ENCODE results near the gene C19orf38.

GRCh38 chr19:10815007-10815536 lies 33.1 kb upstream of the C19orf38 start:
- no peak for TF ChIP-seq CTCF (IDR thresholded peaks at IDR 0.05)
- no peak for TF ChIP-seq POLR2A (IDR thresholded peaks at IDR 0.05)

Measured in testis (tissue), 2 donors.